ENCODE measurements around the gene GCSAM. TPM values are rescaled to one million over a fixed set of nuclear protein-coding genes. Genes with fewer than 3 reads are reported as not detected.

Gene GCSAM
- polyA plus RNA-seq, 1 experiment: not detected

- DNase-seq (ENCODE audit: low read depth, low spot score): no peak
- ChIA-PET CTCF (interaction anchor here (0.6 to 3.6 kb wide), 3 partner anchors 15 to 405 kb away, joined by 3 to 18 read pairs (median 3); no protein-coding TSS in a partner anchor), POLR2A (no interaction called here)
- H3K27ac ChIP-seq (ENCODE audit: low read depth, low read length): no peak overlapping the region
- no peaks in the 10 kb centered on the region for H3K9me3 ChIP-seq (ENCODE audit: control insufficient read depth, insufficient read depth, low read length)
- H3K27me3 ChIP-seq (ENCODE audit: control insufficient read depth, insufficient read depth, low read length): no peaks in the 10 kb centered on the region
- TF ChIP-seq CTCF (IDR thresholded peaks at IDR 0.05; ENCODE audit: low read depth, low read length): no peak
- no peak overlapping the region for H3K4me3 ChIP-seq (ENCODE audit: low read depth, low read length)
These were observed 6.5 kb downstream of the GCSAM start for GRCh38 chr3:112126511-112126911.

GRCh38 chr3:112124907-112125607 lies 8.0 kb downstream of the GCSAM start:
- CTCF ChIA-PET: interaction anchor here (0.6 to 1.5 kb wide), 3 partner anchors 13 to 395 kb away, joined by 3 to 5 read pairs (median 3); no protein-coding TSS in a partner anchor
- POLR2A ChIA-PET: interaction anchor here (0.5 kb wide), 1 partner anchor 1543 kb away, joined by 4 read pairs; no protein-coding TSS in a partner anchor
- no peak overlapping the region for H3K27ac ChIP-seq (ENCODE audit: low read depth, low read length)
- no peak for DNase-seq (ENCODE audit: low read depth, low spot score)
- no peaks in the 10 kb centered on the region for H3K27me3 ChIP-seq (ENCODE audit: control insufficient read depth, insufficient read depth, low read length)
- no peaks in the 10 kb centered on the region for H3K9me3 ChIP-seq (ENCODE audit: control insufficient read depth, insufficient read depth, low read length)
- TF ChIP-seq CTCF (IDR thresholded peaks at IDR 0.05; ENCODE audit: low read depth, low read length): no peak
- H3K4me3 ChIP-seq (ENCODE audit: low read depth, low read length): no peak overlapping the region

- Histone ChIP-seq H3K4me3 (ENCODE audit: low read depth, low read length) (no peak overlapping the region), H3K27ac (ENCODE audit: low read depth, low read length) (no peak overlapping the region), H3K9me3 (ENCODE audit: control insufficient read depth, insufficient read depth, low read length) (no peaks in the 10 kb centered on the region), H3K27me3 (ENCODE audit: control insufficient read depth, insufficient read depth, low read length) (no peaks in the 10 kb centered on the region)
- ChIA-PET POLR2A (no interaction called here), CTCF (interaction anchor here (1.1 to 1.8 kb wide), 2 partner anchors 12 to 17 kb away, joined by 3 to 8 read pairs; no protein-coding TSS in a partner anchor)
- no peak for TF ChIP-seq CTCF (IDR thresholded peaks at IDR 0.05; ENCODE audit: low read depth, low read length)
- DNase-seq (ENCODE audit: low read depth, low spot score): no peak
These were observed 9.5 kb downstream of the GCSAM start for GRCh38 chr3:112123548-112123947.

GRCh38 chr3:112122870-112123269 lies 10.2 kb downstream of the GCSAM start:
- DNase-seq (ENCODE audit: low read depth, low spot score): no peak
- POLR2A ChIA-PET: no interaction called here
- no peak overlapping the region for H3K4me3 ChIP-seq (ENCODE audit: low read depth, low read length)
- no peaks in the 10 kb centered on the region for H3K9me3 ChIP-seq (ENCODE audit: control insufficient read depth, insufficient read depth, low read length)
- no peaks in the 10 kb centered on the region for H3K27me3 ChIP-seq (ENCODE audit: control insufficient read depth, insufficient read depth, low read length)
- no peak overlapping the region for H3K27ac ChIP-seq (ENCODE audit: low read depth, low read length)
- CTCF ChIA-PET: interaction anchor here (1.1 to 1.8 kb wide), 2 partner anchors 11 to 17 kb away, joined by 3 to 8 read pairs; no protein-coding TSS in a partner anchor
- TF ChIP-seq CTCF (IDR thresholded peaks at IDR 0.05; ENCODE audit: low read depth, low read length): no peak
